HG03442 (cell line): ENCODE measurements around the gene NPY5R.

ENCODE experiments used
- ATAC-seq: cut with Tn5 transposase; IDR thresholded peaks from one replicate; pipeline ENCODE4 v1.9.1; 2021; ENCODE audit warnings: mild to moderate bottlenecking, moderate library complexity; ENCODE audit not compliant: unreplicated experiment

Gene NPY5R

DNA sequence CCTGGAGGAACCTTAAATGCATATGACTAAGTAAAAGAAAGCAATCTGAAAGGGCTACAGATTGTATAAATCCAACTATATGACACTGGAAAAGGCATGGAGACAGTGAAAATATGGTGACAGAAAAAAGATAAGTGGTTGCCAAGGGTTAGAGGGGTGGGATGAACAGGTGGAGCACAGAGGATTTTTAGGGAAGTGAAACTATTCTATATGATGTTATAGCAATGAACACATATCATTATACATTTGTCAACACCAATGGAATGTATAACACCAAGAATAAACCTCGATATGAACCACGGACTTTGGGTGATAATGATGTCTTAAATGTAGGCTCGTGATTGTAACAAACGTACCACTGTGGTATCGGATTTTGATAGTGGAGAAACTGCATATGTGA lies 40.7 kb downstream of the NPY5R start:
- no peak for ATAC-seq

DNA sequence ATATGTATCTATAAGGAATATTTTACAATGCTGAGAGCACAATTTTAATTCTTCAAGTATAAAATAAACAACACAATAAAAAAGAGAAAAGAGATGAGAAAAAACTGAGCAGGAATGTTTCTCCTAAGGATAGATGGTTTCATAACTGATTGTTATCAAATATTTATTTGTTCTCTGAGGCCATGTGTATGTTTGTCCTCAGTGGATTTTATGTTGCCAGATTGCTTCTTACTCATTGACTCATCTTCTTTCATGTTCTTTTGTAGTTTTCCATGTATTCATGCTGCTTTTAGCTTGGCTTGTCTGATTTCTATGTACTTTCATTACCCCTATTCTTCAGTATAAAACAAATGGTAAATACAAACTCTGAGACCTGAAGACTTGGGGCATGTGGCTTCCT lies 41.2 kb downstream of the NPY5R start:
- ATAC-seq: no peak

DNA sequence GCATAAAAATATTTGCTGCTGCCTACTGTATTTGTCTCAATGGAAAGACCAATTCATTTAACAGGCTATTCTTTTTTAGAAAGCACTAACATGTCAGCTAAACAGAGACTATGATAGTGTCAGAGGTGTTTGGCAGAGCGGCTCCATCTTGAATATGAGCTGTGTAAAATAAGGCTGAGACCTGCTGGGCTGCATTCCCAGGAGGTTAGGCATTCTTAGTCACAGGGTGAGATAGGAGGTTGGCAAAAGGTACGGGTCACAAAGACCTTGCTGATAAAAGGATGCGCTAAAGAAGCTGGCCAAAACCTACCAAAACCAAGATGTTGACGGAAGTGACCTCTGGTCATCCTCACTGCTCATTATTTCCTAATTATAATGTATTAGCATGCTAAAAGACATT lies 41.8 kb downstream of the NPY5R start:
- ATAC-seq: no peak

DNA sequence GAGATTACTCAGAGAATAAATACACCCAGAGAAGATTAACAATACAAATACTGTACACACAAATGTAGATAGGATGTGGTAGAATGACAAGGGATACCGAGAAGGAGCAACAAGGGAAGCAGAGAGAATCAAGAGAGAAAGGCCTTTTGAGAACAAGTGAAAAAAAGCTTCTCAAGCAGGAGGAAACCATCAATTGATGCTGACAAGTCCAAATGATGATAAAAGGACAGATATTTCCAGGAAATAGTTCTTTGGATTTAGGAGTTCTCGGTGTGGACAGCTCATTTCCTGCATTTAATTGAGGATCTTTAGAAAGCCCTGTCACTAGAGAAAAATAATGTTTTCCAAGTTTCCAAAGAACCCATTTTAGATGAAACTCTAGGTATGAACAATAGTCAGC lies 48.1 kb downstream of the NPY5R start:
- no peak for ATAC-seq

DNA sequence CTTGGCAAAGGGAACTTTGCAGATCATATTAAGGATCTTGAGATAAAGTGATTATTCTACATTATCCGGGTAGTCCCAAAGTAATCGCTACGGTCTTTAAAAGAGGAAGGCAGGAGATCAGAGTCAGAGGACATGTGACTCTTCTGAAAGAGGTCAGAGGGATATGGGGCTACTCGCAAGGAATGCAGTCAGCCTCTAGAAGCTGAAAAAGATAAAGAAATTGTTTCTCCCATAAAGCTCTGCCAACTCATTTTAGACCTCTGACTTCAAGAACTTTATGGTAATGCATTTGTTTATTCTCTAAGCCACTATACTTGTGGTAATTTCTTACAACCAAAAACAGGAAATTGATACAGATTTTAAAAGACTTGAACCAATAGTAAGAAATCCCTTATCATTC lies 48.6 kb downstream of the NPY5R start:
- ATAC-seq: no peak

DNA sequence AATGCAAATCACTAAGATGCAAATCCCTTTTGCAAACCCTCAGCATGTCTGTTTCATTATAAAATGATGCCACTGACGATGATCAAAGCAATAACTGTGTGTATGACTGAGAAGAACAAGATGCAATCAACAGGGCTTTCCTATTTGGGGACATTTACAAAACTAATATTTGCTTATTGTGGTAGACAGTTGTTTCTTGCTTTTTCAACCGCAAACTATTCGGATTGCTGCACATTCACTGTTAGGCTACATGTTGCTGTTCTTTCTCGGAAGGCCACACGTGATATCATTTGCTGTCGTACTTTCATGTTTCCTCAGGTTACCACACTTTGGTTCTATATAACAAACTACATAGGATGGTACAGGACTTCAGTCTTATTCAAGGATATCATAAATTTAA lies 49.8 kb downstream of the NPY5R start:
- no peak for ATAC-seq

DNA sequence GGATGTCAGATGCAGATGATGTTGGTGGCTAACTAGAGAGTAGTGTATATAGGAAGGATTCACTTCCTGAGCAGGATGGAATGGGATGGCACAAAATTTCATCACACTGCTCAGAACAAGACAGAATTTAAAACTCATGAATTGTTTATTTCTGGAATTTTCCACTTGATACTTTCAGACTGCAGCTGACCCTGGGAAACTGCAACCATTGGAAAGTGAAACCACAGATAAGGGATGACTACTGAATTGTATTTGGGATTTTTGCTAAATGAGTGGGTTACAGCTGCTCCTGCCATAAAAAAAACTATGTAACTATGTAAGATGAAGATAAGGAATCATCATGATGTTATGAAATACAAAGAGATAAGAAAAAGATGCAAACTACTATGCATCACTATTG lies 51.4 kb downstream of the NPY5R start:
- ATAC-seq: no peak

DNA sequence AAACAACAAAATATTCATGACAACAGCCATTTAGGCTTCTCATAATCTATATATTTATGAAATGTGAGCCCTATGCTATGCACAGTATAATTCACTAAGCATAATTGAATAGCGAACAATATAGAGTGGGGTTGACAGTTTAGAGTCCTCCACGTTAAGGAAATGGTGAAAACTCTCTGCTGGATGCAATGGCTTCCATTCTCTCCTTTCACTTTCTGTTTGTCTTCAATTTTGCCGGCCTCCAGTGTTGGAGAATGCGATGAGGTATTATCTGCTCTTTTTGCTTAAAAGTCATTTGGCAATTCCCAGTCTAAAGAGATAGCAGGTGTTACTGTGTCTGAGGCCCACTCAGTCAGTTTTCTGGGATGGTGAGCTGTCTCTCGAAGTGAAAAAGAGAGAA lies 52.1 kb downstream of the NPY5R start:
- no peak for ATAC-seq

DNA sequence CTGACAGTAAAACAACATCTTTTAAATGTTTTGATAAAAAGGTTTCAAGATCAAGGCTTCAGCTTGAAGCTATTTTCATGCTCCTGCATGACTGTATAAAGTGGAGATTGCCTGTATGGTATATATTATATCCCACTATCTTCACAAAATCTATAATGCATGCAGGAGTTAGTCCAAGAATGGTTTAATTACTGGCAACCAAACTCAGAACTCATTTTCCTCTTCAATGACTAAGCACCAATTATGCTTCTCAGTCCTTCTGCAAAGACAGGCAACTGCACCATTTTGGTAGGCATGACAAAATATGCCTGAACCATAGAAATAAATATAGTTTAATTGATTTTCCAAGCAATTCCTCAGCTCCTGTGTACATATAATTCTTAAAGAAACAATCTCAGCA lies 54.5 kb downstream of the NPY5R start:
- ATAC-seq: no peak

DNA sequence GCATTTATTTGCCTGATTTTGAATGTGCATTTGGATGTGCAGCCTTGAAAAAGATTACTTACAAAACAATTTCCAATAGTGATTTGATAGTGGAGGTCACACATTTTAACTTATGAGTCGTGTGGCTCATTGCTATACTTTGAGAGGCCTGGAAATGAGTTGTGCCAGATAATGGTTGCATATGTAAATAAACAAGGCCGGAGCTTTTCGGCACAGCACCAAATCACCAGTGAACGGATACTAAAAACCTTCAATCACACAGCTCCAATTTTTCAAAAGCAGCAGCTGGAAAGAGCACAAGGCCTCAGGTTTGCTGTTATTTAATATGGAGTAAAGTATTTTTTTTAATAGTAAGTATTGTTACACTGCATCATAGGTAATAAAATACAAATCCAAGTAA lies 57.2 kb downstream of the NPY5R start:
- ATAC-seq: no peak
